Transverse colon (tissue), 4 donors: ENCODE data around the gene PLA2G12B. TPM values are rescaled to one million over a fixed set of nuclear protein-coding genes. Genes with fewer than 3 reads are reported as not detected.
"Not testable (repeated sequence)": the region's sequence is repeated elsewhere in the genome, so short reads cannot be mapped to it uniquely, and the experiment has no call there.

Experiments used
- DNase-seq: peaks from one replicate; pipeline ENCODE4 v3.0.0-alpha.2; 2019
- H3K27ac ChIP-seq, 4 donors: fragments of 200-600 bp; sonication (generic); 2 replicates each; pipeline ENCODE4 v1.5.1; 2016 to 2018; ENCODE audit warnings: inconsistent platforms in 4 of 4
- H3K27me3 ChIP-seq: fragments of 200-600 bp; sonication (generic); 2 replicates; pipeline ENCODE4 v1.5.1; 2017; ENCODE audit warnings: inconsistent platforms
- H3K36me3 ChIP-seq, 4 donors: fragments of 200-600 bp; sonication (generic); 2 replicates each; pipeline ENCODE4 v1.5.1; 2017 to 2019; ENCODE audit warnings: inconsistent platforms in 4 of 4
- H3K4me1 ChIP-seq, 4 donors: fragments of 200-600 bp; sonication (generic); 2 replicates each; pipeline ENCODE4 v1.5.1; 2017 to 2020; ENCODE audit warnings: inconsistent platforms in 4 of 4
- H3K4me3 ChIP-seq, 4 donors: fragments of 200-600 bp; sonication (generic); 1 replicate in 1 of 4; 2 replicates in 3 of 4; pipeline versions ENCODE4 v1.5.1 to v1.6.1; 2017 to 2019; ENCODE audit warnings: inconsistent platforms in 4 of 4
- H3K9me3 ChIP-seq, 2 donors: fragments of 200-600 bp; sonication (generic); 2 replicates each; pipeline ENCODE4 v1.5.1; 2017 to 2019; ENCODE audit warnings: inconsistent platforms in 2 of 2
- CTCF ChIP-seq, 5 experiments: fragments of 200-600 bp in 3 of 5; fragments of 450-650 bp in 2 of 5; sonication (generic) in 3 of 5; IDR thresholded peaks; 1 replicate in 2 of 5; 2 replicates in 3 of 5; pipeline ENCODE4 v1.5.1; 2016 to 2017; ENCODE audit warnings: antibody characterized with exemption in 5 of 5, inconsistent platforms in 3 of 5, mild to moderate bottlenecking in 2 of 5, moderate library complexity in 1 of 5
- EP300 ChIP-seq: sonication (generic); formaldehyde crosslinking; IDR thresholded peaks from one replicate; pipeline ENCODE4 v1.6.1; 2017; ENCODE audit warnings: antibody characterized with exemption, low read depth
- POLR2A ChIP-seq: fragments of 450-650 bp; IDR thresholded peaks from one replicate; pipeline ENCODE4 v1.6.1; 2016; ENCODE audit warnings: antibody characterized with exemption, mild to moderate bottlenecking, moderate library complexity
- POLR2AphosphoS5 ChIP-seq, 3 donors: sonication (generic); formaldehyde crosslinking; IDR thresholded peaks; one replicate each; pipeline ENCODE4 v1.6.1; 2016; ENCODE audit warnings: antibody characterized with exemption in 3 of 3
- WGBS, 2 donors: methylation state at CpG; one replicate each; pipeline ENCODE4 v1.1.5; 2018; ENCODE audit warnings: low coverage in 1 of 2; 5-methylcytosine and 5-hydroxymethylcytosine counted together
- in situ Hi-C, 4 donors: fragments of 200-750 bp; cut with MboI; loops; one replicate each; pipeline versions ENCODE4 v1.15.0 to v1.15.1; 2017; ENCODE audit warnings: low sequenced_read_pairs in 3 of 4, low pct_ligation_motif_present in 1 of 4, low pct_unique_long_range_greater_than_20kb in 1 of 4
- intact Hi-C: fragments of 100-400 bp; cut with DNase I; formaldehyde crosslinking; loops from one replicate; pipeline ENCODE4 v1.15.1; 2023; ENCODE audit warnings: low total_unique reads
- total RNA-seq, 4 donors: library from RNA; depleted of rRNA; stranded (reverse); fragments of >200 nt; gene quantifications; one replicate each; pipeline ENCODE4 v1.1.0, GENCODE V29; 2016

The PLA2G12B gene
- 10 to 100 TPM in 2 of 4 donors, 1 to 10 TPM in 1, not detected in 1; 8.9 to 29.2 (median 12.0) TPM for total RNA-seq

GRCh38 chr10:72954596-72955554, at the start of gene PLA2G12B:
Gene PLA2G12B (minus strand): TSS chr10:72954806. CDS start chr10:72954685, 121 bp downstream.
- intact Hi-C loops (no loop called here), in situ Hi-C loops (no loop called here)
- Histone ChIP-seq H3K9me3 (no peaks in the 10 kb centered on the region), H3K27ac (peak within 1 kb of the TSS; percentile 14 to 62 (median 46)), H3K36me3 (no peaks in the 10 kb centered on the region), H3K27me3 (no peaks in the 10 kb centered on the region), H3K4me1 (peaks cover 0 to 10% (median 3%) of the 10 kb centered on the region in 4 donors), H3K4me3 (peak within 1 kb of the TSS in 1 of 4 donors; percentile 23)
- TF ChIP-seq CTCF (IDR thresholded peaks at IDR 0.05): peak in 3 of 5 experiments; percentile 9 to 48 (median 27)
- TF ChIP-seq EP300: no peak
- peak in 2 of 3 donors; percentile 22 to 32 for TF ChIP-seq POLR2AphosphoS5 (IDR thresholded peaks at IDR 0.05)
- TF ChIP-seq POLR2A: peak; percentile 21
- 31 to 61% methylated on average over 6 to 12 of the region's 12 CpGs for WGBS, 2 donors
- peak; percentile 58 for DNase-seq

GRCh38 chr10:73003822-73004221, 49.2 kb upstream of the PLA2G12B start:
- H3K9me3 ChIP-seq: no peaks in the 10 kb centered on the region
- intact Hi-C loops (no loop called here), in situ Hi-C loops (no loop called here)
- no peak for TF ChIP-seq POLR2AphosphoS5 (IDR thresholded peaks at IDR 0.05)
- TF ChIP-seq EP300: no peak
- H3K4me3 ChIP-seq: no peak overlapping the region
- no peak overlapping the region for H3K27ac ChIP-seq
- H3K4me1 ChIP-seq: no peaks in the 10 kb centered on the region
- no peak for DNase-seq
- no peaks in the 10 kb centered on the region for H3K27me3 ChIP-seq
- H3K36me3 ChIP-seq: peaks cover 0 to 25% (median 0%) of the 10 kb centered on the region in 4 donors

GRCh38 chr10:73000973-73001372, 46.4 kb upstream of the PLA2G12B start:
- Histone ChIP-seq H3K9me3 (no peaks in the 10 kb centered on the region), H3K27me3 (no peaks in the 10 kb centered on the region), H3K27ac (no peak overlapping the region), H3K4me3 (no peak overlapping the region), H3K36me3 (peaks cover 0 to 9% (median 0%) of the 10 kb centered on the region in 4 donors), H3K4me1 (no peaks in the 10 kb centered on the region)
- TF ChIP-seq EP300 (no peak), CTCF (IDR thresholded peaks at IDR 0.05) (no peak), POLR2A (no peak), POLR2AphosphoS5 (IDR thresholded peaks at IDR 0.05) (no peak)
- in situ Hi-C loops: no loop called here
- DNase-seq: no peak
- intact Hi-C loops: no loop called here
- WGBS, 2 donors: 88 to 93% methylated on average over 3 of the region's 3 CpGs

- no peaks in the 10 kb centered on the region for H3K4me1 ChIP-seq
- no peaks in the 10 kb centered on the region for H3K9me3 ChIP-seq
- H3K27me3 ChIP-seq: no peaks in the 10 kb centered on the region
- no peak overlapping the region for H3K4me3 ChIP-seq
- H3K36me3 ChIP-seq: no peaks in the 10 kb centered on the region
- in situ Hi-C loops (no loop called here), intact Hi-C loops (no loop called here)
- H3K27ac ChIP-seq: no peak overlapping the region
- TF ChIP-seq CTCF (IDR thresholded peaks at IDR 0.05) (no peak), POLR2A (no peak), POLR2AphosphoS5 (IDR thresholded peaks at IDR 0.05) (no peak), EP300 (no peak)
- no peak for DNase-seq
- 90 to 97% methylated on average over 2 of the region's 2 CpGs for WGBS, 2 donors
These were observed 42.5 kb upstream of the PLA2G12B start for GRCh38 chr10:72997099-72997498.

GRCh38 chr10:72995459-72995858, 40.9 kb upstream of the PLA2G12B start:
- H3K27ac ChIP-seq, H3K4me1 ChIP-seq, H3K27me3 ChIP-seq, in situ Hi-C loops, H3K9me3 ChIP-seq, intact Hi-C loops, DNase-seq, H3K36me3 ChIP-seq, H3K4me3 ChIP-seq: not testable (repeated sequence)

GRCh38 chr10:72989771-72990170, 35.2 kb upstream of the PLA2G12B start:
- H3K27ac ChIP-seq, H3K36me3 ChIP-seq, in situ Hi-C loops, H3K9me3 ChIP-seq, DNase-seq, intact Hi-C loops, H3K4me3 ChIP-seq, H3K27me3 ChIP-seq, H3K4me1 ChIP-seq: not testable (repeated sequence)
- WGBS, 2 donors: 83% methylated on average over 6 of the region's 7 CpGs; no CpG with 5 or more reads in 1 of the 2 donors

- H3K27me3 ChIP-seq, in situ Hi-C loops, H3K36me3 ChIP-seq, intact Hi-C loops, H3K27ac ChIP-seq, DNase-seq, H3K4me1 ChIP-seq, H3K9me3 ChIP-seq, H3K4me3 ChIP-seq: not testable (repeated sequence)
- WGBS, 2 donors: 94% methylated on average over 4 of the region's 4 CpGs; no CpG with 5 or more reads in 1 of the 2 donors
These were observed 30.0 kb upstream of the PLA2G12B start for GRCh38 chr10:72984618-72985017.
